ENCODE results near the gene FAM9C.
A peak's percentile ranks its signal among the peaks of the same experiment; 100 is the strongest.
"Not testable (repeated sequence)": the region's sequence is repeated elsewhere in the genome, so short reads cannot be mapped to it uniquely, and the experiment has no call there.

Gene FAM9C

GRCh38 chrX:13061215-13061708 is 16.8 kb upstream of the FAM9C start:
- Mint-ChIP-seq H3K4me1 (ENCODE audit: low read depth) (peaks cover 47% of the 10 kb centered on the region), H3K27ac (peak overlapping the region; percentile 22), H3K36me3 (peaks cover 10% of the 10 kb centered on the region)
- not testable (repeated sequence) for H3K9me3 Mint-ChIP-seq (ENCODE audit: low read depth); H3K4me3 Mint-ChIP-seq; H3K27me3 Mint-ChIP-seq

DNA sequence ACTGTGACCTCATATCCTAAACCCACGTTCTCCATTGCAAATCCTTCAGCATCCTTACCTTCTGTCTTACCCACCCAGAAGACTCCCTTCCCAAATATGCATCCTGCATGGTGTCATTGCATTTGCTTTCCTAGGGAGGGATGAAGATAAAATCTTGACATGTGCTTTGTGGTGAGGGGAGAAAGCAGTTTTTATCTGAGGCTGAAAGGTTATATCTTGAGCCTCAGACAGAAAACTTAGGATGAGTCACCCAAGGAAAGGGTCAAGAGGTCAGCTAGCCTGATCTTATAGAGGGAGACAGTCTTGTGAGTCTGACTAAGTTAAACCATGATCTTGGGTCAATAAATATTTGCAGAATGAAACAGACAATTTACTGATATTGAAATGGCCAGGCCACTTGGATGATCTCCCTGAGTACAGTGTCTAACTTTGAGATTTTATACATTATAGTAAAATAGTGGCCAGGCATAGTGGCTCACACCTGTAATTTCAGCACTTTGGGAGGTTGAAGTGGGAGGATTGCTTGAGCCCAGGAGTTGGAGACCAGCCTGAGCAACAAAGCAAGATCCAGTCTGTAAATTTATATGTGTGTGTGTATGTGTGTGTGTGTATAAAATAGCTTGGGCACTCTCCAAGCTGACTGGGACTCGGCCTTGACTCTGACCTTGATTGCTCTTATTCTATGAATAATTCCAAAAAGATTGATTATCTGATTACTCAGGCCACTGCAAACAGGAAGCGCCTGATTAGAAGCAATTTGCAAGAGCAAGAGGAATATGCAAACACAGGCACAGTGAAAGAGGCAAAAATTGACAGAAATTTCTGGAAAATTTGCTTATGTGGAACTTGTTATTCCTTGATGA is 15.4 kb upstream of the FAM9C start:
- Mint-ChIP-seq H3K27me3 (no peaks in the 10 kb centered on the region), H3K4me1 (ENCODE audit: low read depth) (peaks cover 58% of the 10 kb centered on the region), H3K27ac (no peak overlapping the region), H3K4me3 (no peak overlapping the region), H3K36me3 (peaks cover 10% of the 10 kb centered on the region), H3K9me3 (ENCODE audit: low read depth) (no peaks in the 10 kb centered on the region)

DNA sequence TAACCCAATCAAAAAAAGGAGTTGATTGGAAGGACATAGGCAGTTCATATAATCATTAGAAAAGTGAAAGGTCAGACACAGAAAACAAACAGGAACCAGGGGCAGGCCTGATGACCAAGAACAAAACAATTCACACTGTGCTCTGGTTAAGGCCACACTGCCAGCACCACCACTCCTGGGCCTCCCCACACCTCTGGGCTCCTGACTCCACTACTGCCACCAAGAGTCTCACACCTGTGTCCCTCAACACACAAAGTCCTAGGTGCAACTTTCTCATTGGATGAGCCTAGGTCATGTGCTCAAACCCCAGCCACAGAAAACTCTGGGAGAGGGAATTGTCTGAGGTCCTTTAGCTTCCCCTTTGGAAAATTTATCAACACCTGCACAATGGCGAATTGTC is 11.1 kb upstream of the FAM9C start:
- H3K27me3 Mint-ChIP-seq: no peaks in the 10 kb centered on the region
- H3K4me3 Mint-ChIP-seq: no peak overlapping the region
- peak overlapping the region; percentile 50 for H3K27ac Mint-ChIP-seq
- H3K4me1 Mint-ChIP-seq (ENCODE audit: low read depth): peaks cover 73% of the 10 kb centered on the region
- no peaks in the 10 kb centered on the region for H3K9me3 Mint-ChIP-seq (ENCODE audit: low read depth)
- H3K36me3 Mint-ChIP-seq: peaks cover 5% of the 10 kb centered on the region

DNA sequence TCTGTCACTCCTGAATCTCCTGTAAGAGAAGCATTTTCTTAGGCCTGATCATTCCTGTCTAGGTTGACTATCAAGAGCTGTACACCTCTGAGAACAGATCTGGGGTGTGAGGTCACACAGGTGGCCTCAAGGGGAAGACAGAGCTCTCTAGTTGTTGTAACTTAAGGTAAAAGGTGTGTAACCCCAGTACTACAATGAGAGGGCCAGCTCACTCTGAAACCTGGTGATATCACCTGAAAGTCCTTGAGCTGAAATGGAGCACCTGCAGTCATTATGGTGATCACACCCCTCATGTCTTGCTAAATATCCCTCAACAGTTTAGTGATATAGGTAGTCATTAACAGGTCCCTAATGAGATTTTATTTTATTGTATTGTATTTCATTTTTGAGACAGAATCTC is 8.8 kb upstream of the FAM9C start:
- Mint-ChIP-seq H3K27ac (peak overlapping the region; percentile 91), H3K4me1 (ENCODE audit: low read depth) (peaks cover 69% of the 10 kb centered on the region), H3K27me3 (no peaks in the 10 kb centered on the region), H3K9me3 (ENCODE audit: low read depth) (no peaks in the 10 kb centered on the region), H3K4me3 (no peak overlapping the region), H3K36me3 (peaks cover 5% of the 10 kb centered on the region)

- H3K9me3 Mint-ChIP-seq (ENCODE audit: low read depth): no peaks in the 10 kb centered on the region
- peak overlapping the region; percentile 44 for H3K4me3 Mint-ChIP-seq
- H3K27me3 Mint-ChIP-seq: no peaks in the 10 kb centered on the region
- peaks cover 2% of the 10 kb centered on the region for H3K36me3 Mint-ChIP-seq
- H3K4me1 Mint-ChIP-seq (ENCODE audit: low read depth): peaks cover 73% of the 10 kb centered on the region
- peak overlapping the region; percentile 91 for H3K27ac Mint-ChIP-seq
Measured at GRCh38 chrX:13051529-13052172, 7.2 kb upstream of the FAM9C start.

DNA sequence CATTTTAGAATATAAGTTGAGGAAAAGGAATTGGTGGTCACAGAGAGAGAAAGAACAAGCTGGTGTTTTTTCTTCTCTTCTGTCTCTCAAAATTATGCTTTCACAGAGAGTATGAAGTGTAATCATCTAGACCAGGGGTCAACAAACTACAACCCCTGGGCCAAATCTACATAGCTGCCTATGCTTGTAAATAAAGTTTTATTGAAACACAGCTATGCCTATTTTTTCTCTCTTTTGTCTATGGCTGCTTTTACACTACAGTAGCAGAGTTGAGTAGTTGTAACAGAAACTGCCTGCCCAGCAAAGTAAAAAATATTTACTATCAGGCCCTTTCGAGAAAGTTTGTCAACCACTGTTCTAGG is 6.7 kb upstream of the FAM9C start:
- Mint-ChIP-seq H3K4me1 (ENCODE audit: low read depth) (peaks cover 75% of the 10 kb centered on the region), H3K27me3 (no peaks in the 10 kb centered on the region), H3K27ac (peak overlapping the region; percentile 91), H3K36me3 (peaks cover 2% of the 10 kb centered on the region), H3K9me3 (ENCODE audit: low read depth) (no peaks in the 10 kb centered on the region), H3K4me3 (peak overlapping the region; percentile 44)

GRCh38 chrX:13050151-13050550 is 5.7 kb upstream of the FAM9C start:
- H3K9me3 Mint-ChIP-seq (ENCODE audit: low read depth): no peaks in the 10 kb centered on the region
- H3K4me3 Mint-ChIP-seq: peak overlapping the region; percentile 48
- H3K27ac Mint-ChIP-seq: peak overlapping the region; percentile 91
- H3K36me3 Mint-ChIP-seq: peaks cover 2% of the 10 kb centered on the region
- H3K4me1 Mint-ChIP-seq (ENCODE audit: low read depth): peaks cover 69% of the 10 kb centered on the region
- H3K27me3 Mint-ChIP-seq: no peaks in the 10 kb centered on the region

GRCh38 chrX:13048280-13048679 is 3.9 kb upstream of the FAM9C start:
- no peaks in the 10 kb centered on the region for H3K27me3 Mint-ChIP-seq
- H3K4me1 Mint-ChIP-seq (ENCODE audit: low read depth): peaks cover 58% of the 10 kb centered on the region
- H3K27ac Mint-ChIP-seq: peak overlapping the region; percentile 58
- no peaks in the 10 kb centered on the region for H3K36me3 Mint-ChIP-seq
- H3K9me3 Mint-ChIP-seq (ENCODE audit: low read depth): no peaks in the 10 kb centered on the region
- H3K4me3 Mint-ChIP-seq: no peak overlapping the region

DNA sequence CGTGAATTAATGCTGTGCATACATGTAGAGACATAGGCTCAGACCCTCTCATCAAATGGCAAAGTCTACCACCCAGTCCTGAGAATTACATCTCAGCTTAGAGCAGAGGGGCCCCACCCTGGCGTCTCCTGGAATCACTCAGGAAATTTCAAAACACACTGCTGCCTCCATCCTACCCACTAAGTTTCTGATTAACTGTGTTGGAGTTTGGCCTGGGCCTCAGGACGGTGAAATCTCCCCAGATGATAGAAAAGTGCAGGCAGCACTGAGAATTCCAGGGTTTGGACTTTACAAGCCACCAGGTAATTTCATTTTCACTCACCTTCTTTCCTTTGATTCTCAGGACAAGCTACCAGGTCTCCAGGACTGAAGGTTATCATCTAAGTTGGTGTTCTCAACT is 3.3 kb upstream of the FAM9C start:
- H3K27ac Mint-ChIP-seq: peak overlapping the region; percentile 50
- no peak overlapping the region for H3K4me3 Mint-ChIP-seq
- H3K9me3 Mint-ChIP-seq (ENCODE audit: low read depth): no peaks in the 10 kb centered on the region
- peaks cover 52% of the 10 kb centered on the region for H3K4me1 Mint-ChIP-seq (ENCODE audit: low read depth)
- H3K36me3 Mint-ChIP-seq: no peaks in the 10 kb centered on the region
- no peaks in the 10 kb centered on the region for H3K27me3 Mint-ChIP-seq

DNA sequence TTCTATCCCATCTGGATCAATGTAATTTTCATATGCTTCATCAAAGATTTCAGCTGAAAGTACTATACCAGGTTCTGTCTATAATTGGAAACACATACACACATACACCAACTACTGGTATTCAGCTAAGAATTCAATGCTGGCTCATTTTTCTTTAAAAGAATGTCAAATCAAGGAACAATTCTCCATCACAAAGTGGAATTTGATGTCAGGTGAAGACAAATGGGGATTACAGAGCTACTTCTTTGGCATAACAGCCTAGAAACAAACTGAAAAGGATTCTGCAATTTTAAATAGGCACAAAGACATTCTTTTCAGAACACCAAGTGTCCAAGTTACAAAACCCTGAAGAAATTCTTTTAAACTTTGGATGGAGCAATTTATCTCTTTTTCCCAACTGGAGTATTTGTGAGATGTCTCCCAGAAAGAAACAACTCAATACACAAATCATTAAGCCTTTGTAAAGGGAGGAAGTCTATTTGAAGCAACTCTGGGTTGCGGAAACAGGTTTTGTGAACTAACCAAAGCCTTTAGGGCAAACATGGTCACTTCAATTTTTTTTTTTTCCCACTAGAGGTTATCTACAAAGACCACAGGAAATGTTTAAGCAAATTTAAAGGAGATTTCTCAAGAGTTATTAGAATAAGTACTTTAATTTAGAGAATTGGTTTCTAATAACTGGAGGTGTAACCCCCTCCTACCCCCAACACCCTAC is 1.9 kb upstream of the FAM9C start:
- Mint-ChIP-seq H3K27me3 (no peaks in the 10 kb centered on the region), H3K9me3 (ENCODE audit: low read depth) (no peaks in the 10 kb centered on the region), H3K27ac (no peak overlapping the region), H3K36me3 (no peaks in the 10 kb centered on the region), H3K4me3 (no peak overlapping the region), H3K4me1 (ENCODE audit: low read depth) (peaks cover 49% of the 10 kb centered on the region)

- Mint-ChIP-seq H3K4me1 (ENCODE audit: low read depth) (peaks cover 41% of the 10 kb centered on the region), H3K9me3 (ENCODE audit: low read depth) (no peaks in the 10 kb centered on the region), H3K36me3 (peaks cover 4% of the 10 kb centered on the region), H3K27me3 (no peaks in the 10 kb centered on the region), H3K4me3 (no peak overlapping the region), H3K27ac (no peak overlapping the region)
Measured at GRCh38 chrX:13043938-13044337, 482 bp downstream of the FAM9C start.

DNA sequence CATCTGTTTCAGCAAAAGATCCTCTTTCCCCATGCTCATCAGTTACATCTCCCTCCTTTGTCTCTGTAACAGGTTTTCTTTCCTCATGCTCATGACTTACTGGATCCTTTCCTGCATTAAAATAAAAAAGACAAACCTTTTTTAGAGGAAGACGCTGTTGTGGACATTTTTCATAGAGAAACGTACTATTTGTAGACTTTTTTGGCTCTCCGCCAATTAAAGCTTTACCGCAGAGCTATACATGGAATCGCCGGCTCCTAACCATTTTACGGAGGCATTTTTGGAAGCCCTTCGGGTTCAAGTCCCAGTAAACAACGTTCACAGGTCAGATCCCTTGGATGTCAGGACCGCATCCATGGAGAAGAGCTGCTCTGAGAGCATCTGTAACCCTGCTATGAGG is 1.3 kb downstream of the FAM9C start:
- Mint-ChIP-seq H3K36me3 (peaks cover 4% of the 10 kb centered on the region), H3K4me1 (ENCODE audit: low read depth) (peaks cover 34% of the 10 kb centered on the region), H3K27ac (no peak overlapping the region), H3K4me3 (no peak overlapping the region), H3K27me3 (no peaks in the 10 kb centered on the region), H3K9me3 (ENCODE audit: low read depth) (no peaks in the 10 kb centered on the region)

DNA sequence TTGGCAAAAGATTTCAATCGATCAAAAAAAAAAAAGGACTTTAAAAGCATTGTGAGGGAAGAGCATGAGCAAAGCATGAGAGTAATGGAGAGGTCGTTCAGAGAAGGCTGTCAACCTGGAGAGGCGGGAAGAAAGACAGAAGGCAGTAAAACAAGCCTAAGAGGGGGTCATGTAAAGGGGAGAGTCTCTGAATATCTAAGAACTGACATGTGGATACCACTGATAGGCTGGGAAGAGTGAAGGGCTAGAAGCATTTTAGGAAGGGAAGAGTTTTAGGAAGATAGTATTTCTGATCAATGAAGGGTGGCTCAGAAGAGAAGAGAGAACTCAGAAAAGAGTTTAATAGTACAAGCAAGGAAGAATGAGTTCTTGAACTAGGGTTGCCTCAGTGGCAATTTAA is 7.5 kb downstream of the FAM9C start:
- no peak overlapping the region for H3K4me3 Mint-ChIP-seq
- peaks cover 7% of the 10 kb centered on the region for H3K36me3 Mint-ChIP-seq
- H3K9me3 Mint-ChIP-seq (ENCODE audit: low read depth): no peaks in the 10 kb centered on the region
- H3K27ac Mint-ChIP-seq: peak overlapping the region; percentile 66
- H3K4me1 Mint-ChIP-seq (ENCODE audit: low read depth): peaks cover 22% of the 10 kb centered on the region
- no peaks in the 10 kb centered on the region for H3K27me3 Mint-ChIP-seq

- Mint-ChIP-seq H3K27me3 (no peaks in the 10 kb centered on the region), H3K36me3 (peaks cover 4% of the 10 kb centered on the region), H3K9me3 (ENCODE audit: low read depth) (no peaks in the 10 kb centered on the region), H3K4me3 (no peak overlapping the region), H3K27ac (no peak overlapping the region), H3K4me1 (ENCODE audit: low read depth) (peaks cover 47% of the 10 kb centered on the region)
Measured at GRCh38 chrX:13033193-13033592, 11.2 kb downstream of the FAM9C start.
